ENCODE data around the gene PDXK. TPM values are rescaled to one million over a fixed set of nuclear protein-coding genes. Genes with fewer than 3 reads are reported as not detected.

Gene PDXK
- total and polyA plus RNA-seq, 7 donors = 17.2 to 96.5 (median 37.0) TPM

DNA sequence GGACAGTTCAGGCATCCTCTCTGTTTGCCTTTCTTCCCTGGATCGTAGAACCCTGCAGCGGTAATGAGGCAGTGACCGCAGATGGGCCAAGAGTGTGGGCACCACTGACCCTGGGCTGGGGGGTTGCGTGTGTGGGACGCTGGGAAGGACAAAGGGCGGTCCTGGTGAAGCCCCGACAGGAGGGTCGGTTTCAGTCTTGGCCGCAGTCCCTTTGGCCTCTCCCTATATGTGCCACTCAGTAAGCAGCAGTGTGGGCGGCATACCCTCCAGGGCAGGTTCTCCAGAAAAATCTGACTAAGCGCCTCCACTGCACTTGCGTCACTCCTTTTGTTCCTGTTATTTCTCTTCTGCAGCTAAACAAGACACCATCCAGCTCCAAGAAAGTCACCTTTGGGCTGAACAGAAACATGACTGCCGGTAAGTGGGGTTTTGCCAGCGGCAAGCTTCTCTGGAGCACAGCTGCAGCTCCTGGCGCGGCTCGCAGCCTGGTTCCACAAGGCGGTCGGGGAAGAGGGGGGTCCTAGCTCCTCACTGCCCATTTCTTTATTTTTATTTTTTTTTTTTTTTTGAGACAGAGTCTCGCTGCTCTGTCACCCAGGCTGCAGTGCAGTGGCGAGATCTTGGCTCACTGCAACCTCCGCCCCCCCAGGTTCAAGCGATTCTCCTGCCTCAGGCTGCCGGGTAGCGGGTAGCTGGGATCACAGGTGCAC, 27.7 kb upstream of the PDXK start:
- DNase-seq (no peak), ATAC-seq (no peak)
- Histone ChIP-seq H3K27me3 (ENCODE audit: insufficient read depth in 3 of 3, low read length in 2 of 3) (no peaks in the 10 kb centered on the region), H3K27ac (no peak overlapping the region), H3K36me3 (ENCODE audit: insufficient read depth in 1 of 2, low read depth in 1 of 2) (peaks cover 5 to 92% of the 10 kb centered on the region in 2 donors), H3K4me1 (no peaks in the 10 kb centered on the region), H3K9me3 (no peaks in the 10 kb centered on the region), H3K4me3 (no peak overlapping the region)
- TF ChIP-seq, protein P1, sequence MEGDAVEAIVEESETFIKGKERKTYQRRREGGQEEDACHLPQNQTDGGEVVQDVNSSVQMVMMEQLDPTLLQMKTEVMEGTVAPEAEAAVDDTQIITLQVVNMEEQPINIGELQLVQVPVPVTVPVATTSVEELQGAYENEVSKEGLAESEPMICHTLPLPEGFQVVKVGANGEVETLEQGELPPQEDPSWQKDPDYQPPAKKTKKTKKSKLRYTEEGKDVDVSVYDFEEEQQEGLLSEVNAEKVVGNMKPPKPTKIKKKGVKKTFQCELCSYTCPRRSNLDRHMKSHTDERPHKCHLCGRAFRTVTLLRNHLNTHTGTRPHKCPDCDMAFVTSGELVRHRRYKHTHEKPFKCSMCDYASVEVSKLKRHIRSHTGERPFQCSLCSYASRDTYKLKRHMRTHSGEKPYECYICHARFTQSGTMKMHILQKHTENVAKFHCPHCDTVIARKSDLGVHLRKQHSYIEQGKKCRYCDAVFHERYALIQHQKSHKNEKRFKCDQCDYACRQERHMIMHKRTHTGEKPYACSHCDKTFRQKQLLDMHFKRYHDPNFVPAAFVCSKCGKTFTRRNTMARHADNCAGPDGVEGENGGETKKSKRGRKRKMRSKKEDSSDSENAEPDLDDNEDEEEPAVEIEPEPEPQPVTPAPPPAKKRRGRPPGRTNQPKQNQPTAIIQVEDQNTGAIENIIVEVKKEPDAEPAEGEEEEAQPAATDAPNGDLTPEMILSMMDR (IDR thresholded peaks at IDR 0.05) = no peak
- intact Hi-C loops (cut with DNase I) = no loop called here
- WGBS, 3 donors = 95 to 96% (median 95%) methylated on average over 25 of the region's 25 CpGs

DNA sequence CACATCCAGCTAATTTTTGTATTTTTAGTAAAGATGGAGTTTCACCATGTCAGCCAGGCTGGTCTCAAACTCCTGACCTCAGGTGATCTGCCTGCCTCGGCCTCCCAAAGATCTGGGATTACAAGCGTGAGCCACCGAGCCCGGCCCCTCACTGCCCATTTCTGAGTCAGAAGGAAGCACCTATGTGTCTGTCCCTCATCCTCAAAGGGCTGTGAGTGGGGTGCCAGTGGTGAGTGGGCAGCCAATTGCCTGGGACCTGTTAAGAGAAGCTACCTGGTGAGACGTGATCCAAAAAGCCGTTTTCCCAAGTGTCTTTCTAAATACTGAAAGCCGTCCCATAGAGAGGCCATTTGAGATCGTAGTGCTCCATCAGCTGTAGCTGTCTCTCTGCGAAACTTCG, 27.1 kb upstream of the PDXK start:
- DNase-seq = no peak
- Histone ChIP-seq H3K4me3 (no peak overlapping the region), H3K27me3 (ENCODE audit: insufficient read depth in 3 of 3, low read length in 2 of 3) (no peaks in the 10 kb centered on the region), H3K36me3 (ENCODE audit: insufficient read depth in 1 of 2, low read depth in 1 of 2) (peaks cover 5 to 86% of the 10 kb centered on the region in 2 donors), H3K27ac (no peak overlapping the region), H3K4me1 (no peaks in the 10 kb centered on the region), H3K9me3 (no peaks in the 10 kb centered on the region)
- TF ChIP-seq, protein P1 (IDR thresholded peaks at IDR 0.05) = no peak
- intact Hi-C loops (cut with DNase I) = no loop called here
- 90 to 96% (median 95%) methylated on average over 10 of the region's 10 CpGs for WGBS, 3 donors
- ATAC-seq = no peak

DNA sequence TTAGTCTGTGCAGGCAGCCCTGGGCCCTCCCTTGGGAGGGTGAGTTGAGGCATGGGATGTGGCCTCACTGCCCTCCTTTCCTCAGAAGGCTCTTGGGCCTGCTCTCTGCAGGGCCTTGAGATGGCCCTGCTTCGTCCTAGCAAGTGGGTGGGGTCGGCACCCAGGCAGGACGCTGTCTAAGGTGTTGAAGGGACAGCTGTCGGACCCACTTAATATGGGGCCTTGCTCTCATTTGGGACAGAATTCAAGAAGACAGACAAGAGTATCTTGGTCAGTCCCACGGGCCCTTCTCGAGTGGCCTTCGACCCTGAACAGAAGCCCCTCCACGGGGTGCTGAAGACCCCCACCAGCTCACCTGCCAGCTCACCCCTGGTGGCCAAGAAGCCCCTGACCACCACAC, 26.0 kb upstream of the PDXK start:
- no peaks in the 10 kb centered on the region for H3K9me3 ChIP-seq
- ATAC-seq (no peak), DNase-seq (no peak)
- H3K4me3 ChIP-seq = no peak overlapping the region
- WGBS, 3 donors = 91 to 97% (median 92%) methylated on average over 8 of the region's 8 CpGs
- no peak overlapping the region for H3K27ac ChIP-seq
- no peaks in the 10 kb centered on the region for H3K27me3 ChIP-seq (ENCODE audit: insufficient read depth in 3 of 3, low read length in 2 of 3)
- intact Hi-C loops (cut with DNase I) = no loop called here
- H3K4me1 ChIP-seq = no peaks in the 10 kb centered on the region
- TF ChIP-seq, protein P1 (IDR thresholded peaks at IDR 0.05) = no peak
- peaks cover 5 to 74% of the 10 kb centered on the region in 2 donors for H3K36me3 ChIP-seq (ENCODE audit: insufficient read depth in 1 of 2, low read depth in 1 of 2)

DNA sequence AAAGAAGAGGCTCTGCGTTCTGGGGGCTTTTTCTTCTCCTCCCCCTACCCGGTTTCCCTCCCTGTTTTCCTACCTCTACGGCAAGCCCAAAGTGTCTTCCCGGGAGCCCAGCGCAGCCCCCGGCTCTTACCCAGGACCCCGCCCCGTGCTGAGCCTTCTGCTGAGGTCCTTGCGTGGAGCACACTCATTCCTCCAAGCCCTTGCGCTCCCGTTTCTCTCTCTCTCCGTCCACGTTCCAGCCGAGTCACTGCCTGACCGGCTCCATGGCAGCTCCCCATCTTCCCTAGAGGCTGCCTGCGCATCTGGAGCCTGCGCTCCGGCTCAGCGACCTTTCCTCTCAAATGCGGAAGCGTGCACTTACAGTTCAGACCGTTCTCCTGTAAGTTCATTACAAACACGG, 24.9 kb upstream of the PDXK start:
- TF ChIP-seq, protein P1 (IDR thresholded peaks at IDR 0.05) = no peak
- intact Hi-C loops (cut with DNase I) = no loop called here
- ATAC-seq = no peak

More for the DNA sequence above, 24.9 kb upstream of the PDXK start:
- H3K4me1 ChIP-seq = no peaks in the 10 kb centered on the region
- no peaks in the 10 kb centered on the region for H3K27me3 ChIP-seq (ENCODE audit: insufficient read depth in 3 of 3, low read length in 2 of 3)
- no peak for DNase-seq
- H3K9me3 ChIP-seq = no peaks in the 10 kb centered on the region
- peaks cover 5 to 65% of the 10 kb centered on the region in 2 donors for H3K36me3 ChIP-seq (ENCODE audit: insufficient read depth in 1 of 2, low read depth in 1 of 2)
- no peak overlapping the region for H3K27ac ChIP-seq
- 92 to 95% (median 94%) methylated on average over 23 of the region's 23 CpGs for WGBS, 3 donors
- no peak overlapping the region for H3K4me3 ChIP-seq
